NCI-H774 (cell line): Measurements from ENCODE around the gene FBXL22.
"Not testable (repeated sequence)": the region's sequence is repeated elsewhere in the genome, so short reads cannot be mapped to it uniquely, and the experiment has no call there.

Experiments used
- DNase-seq: peaks from one replicate; lab custom pipeline; 2025; lab: John Stamatoyannopoulos, UW

FBXL22 gene

GRCh38 chr15:63612300-63612699 is 15.1 kb downstream of the FBXL22 start:
- DNase-seq: no peak

DNA sequence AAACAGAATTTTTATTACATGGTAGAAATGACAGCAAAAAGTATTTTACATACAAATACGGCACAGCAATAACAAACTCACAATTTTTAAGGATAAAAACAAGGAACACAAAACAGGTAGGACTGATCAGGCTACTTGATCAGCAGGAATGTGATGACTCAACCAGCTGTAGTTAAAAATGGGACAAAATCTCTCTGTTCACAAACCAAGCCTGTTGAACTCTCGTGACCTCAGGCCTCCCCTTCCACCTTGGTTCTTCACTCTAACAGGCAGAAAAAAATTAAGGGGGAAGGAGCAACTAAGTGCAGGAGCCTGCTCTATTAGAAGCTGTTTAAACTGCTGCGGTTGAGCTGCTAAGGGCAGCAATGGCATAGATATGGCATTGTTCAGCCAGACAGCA is 18.7 kb downstream of the FBXL22 start:
- DNase-seq: no peak

GRCh38 chr15:63617147-63617546 is 20.0 kb downstream of the FBXL22 start:
- not testable (repeated sequence) for DNase-seq

GRCh38 chr15:63617627-63618026 is 20.4 kb downstream of the FBXL22 start:
- DNase-seq: not testable (repeated sequence)

GRCh38 chr15:63620760-63621159 is 23.6 kb downstream of the FBXL22 start:
- not testable (repeated sequence) for DNase-seq

DNA sequence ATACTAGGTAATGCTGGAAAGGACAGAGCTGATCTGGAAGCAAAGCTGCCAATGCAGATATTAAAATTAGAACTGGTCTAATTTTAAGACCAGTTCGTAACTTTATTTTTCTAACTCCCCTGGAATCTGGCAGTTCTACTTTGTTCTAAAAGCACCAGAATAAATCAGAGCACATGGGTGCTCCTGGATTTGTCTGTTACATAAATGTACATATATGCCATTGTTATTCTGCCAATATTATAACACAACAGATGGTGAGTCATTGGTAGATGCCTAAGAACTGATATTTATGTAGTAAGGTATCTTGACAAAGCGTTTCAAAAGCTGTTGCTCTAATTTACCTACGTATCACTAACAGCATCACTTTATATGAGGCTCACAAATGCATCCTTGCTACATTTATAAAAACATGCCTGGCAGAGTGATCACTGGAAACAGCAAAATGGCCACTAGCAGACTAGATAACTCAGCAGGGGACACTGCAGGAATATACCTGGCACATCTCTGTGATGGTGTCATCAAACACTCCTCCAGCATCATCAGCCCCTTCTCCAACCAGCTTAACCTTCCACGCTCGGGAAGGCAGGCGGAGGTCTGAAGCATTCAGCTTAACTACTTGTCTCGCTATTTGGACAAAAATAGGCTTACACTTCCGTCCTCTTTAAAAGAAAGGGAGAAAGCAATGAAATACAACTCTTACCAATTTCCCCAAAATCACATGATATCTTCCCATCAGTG is 26.2 kb downstream of the FBXL22 start:
- DNase-seq: no peak

DNA sequence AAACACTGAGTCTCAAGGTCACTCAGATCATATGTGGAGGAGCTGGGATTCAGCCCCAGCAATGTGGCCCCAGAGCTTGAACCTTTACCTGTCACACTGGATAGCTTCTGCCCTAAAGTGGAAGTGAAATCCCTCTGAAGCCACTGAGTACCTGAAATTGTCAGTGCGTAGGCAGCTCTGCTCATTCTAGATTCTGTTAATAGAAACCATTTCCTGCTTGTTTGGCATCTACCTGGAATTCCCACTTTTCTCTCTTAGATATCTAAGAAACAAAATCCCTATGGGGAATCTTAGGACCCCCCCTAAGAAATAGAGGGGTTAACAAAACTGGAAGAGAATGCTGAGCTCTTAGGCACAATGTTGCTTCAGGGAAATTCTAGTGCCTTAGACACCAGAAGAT is 29.8 kb downstream of the FBXL22 start:
- DNase-seq: no peak

DNA sequence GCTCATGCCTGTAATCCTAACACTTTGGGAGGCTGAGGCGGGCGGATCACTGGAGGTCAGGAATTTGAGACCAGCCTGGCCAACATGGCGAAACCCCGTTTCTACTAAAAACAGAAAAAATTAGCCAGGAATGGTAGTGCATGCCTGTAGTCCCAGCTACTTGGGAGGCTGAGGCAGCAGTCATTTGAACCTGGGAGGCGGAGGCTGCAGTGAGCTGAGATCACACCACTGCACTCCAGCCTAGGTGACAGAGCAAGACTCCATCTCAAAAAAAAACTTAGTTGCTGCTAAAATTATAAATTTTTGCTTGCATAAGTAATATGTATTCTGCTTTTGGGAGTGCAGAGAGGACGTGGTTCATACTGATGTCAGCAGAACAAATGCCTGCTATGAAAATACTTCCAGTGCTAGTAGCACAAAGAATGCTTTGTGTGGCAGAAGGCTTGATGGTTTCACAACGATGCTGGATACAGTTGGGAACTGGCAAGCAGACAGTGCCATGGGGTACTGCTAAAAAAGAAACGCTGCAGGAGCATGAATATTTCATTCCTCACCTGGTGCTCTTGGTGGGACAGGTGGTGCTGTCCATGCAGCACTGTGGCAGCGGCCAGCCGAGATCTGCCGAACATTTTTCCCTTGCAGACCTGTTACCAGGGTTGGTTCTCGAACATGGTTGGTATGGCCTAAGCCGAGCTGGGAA is 31.1 kb downstream of the FBXL22 start:
- DNase-seq: no peak

DNA sequence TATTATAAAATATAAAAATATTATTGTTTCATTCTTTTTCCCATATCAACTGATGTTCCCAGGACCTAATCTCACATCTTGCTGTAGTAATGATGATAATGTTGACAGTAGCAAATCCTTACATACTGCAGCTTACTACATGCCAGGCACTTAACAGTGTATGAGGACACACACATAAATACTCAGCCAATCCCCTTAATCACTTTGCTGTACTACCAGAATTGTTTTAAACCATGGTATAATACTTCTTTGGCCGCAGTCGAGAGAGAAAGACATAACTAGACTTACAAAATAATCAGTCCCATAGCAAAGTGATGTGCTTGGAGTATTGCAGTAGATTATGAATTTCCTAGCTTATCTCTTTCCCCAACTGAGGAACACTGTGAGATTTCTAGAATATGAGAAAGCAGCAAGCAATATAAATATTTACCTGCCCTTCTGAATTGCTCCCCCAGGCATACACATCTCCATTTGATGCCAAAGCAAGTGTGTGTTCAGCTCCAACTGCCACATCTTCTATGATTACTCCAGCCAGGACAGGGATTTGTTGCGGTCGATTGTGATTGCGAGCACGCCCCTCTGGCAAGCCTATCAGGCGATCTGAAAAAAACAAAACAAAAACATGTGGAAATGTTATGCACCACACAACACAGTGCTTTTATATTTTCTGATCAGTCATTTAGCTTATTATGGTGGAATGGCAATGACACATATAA is 33.0 kb downstream of the FBXL22 start:
- no peak for DNase-seq

- DNase-seq: no peak
These were observed 36.1 kb downstream of the FBXL22 start for GRCh38 chr15:63633312-63633711.

GRCh38 chr15:63634154-63634553 is 37.0 kb downstream of the FBXL22 start:
- DNase-seq: no peak

- no peak for DNase-seq
These were observed 39.4 kb downstream of the FBXL22 start for GRCh38 chr15:63636518-63637061.

- DNase-seq: no peak
These were observed 41.7 kb downstream of the FBXL22 start for GRCh38 chr15:63638839-63639238.

DNA sequence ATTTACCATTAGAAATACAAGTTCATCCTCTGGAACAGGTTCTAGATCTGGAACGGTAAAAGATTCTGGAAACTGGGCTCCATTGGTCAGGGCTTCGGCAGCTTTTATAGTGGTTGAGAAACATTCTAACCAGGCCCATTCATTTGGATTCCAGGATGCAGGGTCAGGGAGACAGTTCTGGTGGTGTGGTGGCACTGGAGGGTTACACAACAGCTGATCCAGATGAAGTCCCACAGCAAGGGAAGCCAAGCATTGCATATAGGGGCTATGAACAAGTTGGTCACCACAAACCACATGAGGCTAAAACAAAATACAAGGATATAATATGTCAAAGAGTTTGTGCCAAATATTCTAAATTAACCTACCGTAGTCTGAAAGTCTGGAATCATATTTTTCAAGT is 43.0 kb downstream of the FBXL22 start:
- no peak for DNase-seq
